ENCODE measurements around the gene SYK.
A peak's percentile ranks its signal among the peaks of the same experiment; 100 is the strongest.

SYK gene

DNA sequence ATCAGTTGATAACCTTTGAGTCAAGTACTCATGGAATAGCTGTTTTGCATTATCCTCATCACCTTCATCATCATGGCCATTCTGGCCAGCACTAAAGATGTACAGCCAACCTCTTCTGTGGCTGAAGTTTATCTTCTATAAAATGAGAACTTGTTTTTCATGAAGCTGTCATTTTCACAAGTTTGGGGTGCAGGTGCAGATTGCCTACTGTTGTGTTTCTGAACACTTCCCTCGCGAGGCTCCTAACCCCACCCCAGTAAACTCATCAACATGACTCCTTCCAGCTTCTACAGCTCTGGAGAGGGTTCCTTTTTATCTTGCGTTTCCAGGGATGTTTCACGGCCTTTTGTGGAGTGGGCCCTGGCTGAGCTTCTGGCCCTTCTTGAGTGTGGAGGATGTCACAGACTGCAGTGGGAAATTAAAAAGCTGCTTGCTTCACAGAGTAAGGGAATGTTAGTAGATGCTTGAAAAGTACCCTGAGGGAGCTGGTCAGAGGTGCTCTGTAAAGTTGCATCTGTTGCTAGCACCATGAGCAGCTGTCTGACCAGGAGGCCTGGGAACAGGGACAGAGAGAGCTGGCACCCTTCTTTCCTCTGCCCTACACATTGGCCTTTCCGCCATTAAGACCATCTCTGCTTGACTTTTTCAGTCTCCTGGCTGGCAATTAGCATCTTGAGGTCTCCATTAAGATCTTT, 24.9 kb downstream of the SYK start:
- no peak for DNase-seq

DNA sequence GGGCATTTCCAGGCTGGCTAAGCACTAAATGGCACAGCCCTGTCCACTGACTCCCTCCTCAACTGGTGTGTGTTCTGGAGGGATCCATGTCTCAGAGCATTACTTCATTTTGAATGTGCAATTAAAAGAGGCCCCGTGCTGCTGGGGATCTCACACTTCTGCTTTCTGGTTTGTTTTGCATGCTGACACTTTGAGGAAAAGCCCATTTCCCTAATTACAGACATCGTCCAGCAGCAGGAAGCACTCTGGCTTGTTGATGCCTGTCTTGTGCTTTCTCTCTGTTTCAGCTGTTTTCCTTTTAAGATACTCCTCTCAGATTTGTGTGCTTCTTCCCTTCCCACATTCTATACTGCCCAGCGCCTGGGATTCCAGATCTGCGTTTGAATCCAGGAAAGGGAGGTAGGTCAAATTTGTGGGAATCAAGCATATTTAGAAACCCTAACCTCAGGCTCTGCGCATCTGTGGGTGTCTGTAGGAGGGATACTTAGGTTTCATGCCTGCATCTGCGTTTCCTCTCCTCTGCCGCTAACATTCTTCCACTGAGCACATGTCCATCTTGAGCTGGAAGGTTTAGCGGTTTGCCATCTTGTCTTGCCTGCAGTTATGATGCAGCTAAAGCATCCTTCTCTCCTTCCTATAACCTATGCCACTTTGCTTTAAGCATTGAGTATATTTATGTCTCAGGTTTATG, 25.7 kb downstream of the SYK start:
- peak; percentile 54 for DNase-seq

DNA sequence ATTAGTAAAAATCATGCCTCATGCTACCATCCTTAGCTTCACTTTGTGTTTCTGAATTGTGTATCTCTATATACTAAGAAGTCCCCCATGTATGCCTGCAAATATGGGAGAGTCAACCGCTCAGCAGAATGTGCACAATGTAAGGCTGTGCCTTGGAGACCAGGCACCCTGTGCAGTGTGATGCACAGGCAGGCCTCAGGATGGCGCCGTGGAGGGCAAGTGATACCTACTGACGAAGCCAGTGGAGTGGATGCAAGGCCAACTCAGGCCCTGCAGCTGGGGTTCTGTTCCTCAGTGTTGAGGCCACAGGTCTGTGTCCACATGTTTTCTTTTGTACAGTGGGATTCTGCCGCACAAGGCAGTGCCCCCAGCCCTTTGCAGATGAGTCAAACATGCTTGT, 28.4 kb downstream of the SYK start:
- no peak for DNase-seq

DNA sequence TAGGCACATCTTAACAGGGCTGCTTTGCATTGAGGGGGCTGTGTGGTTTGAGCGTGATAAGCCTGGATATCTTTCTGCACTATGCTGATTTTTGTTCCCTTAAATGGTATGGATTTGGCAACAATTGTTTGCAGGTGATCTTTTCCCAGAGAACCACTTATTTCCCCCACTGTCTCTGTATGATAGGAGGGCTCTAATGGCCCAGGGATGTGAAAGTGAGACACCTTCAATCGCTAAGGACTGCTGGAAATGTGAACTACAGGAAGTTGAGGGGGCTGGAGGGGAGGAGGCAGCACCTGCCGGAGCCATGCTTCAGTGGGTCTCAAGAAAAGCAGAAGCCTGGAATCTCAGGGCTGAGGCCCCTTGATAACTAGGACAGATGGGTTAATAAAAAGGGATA, 29.4 kb downstream of the SYK start:
- DNase-seq: no peak

DNA sequence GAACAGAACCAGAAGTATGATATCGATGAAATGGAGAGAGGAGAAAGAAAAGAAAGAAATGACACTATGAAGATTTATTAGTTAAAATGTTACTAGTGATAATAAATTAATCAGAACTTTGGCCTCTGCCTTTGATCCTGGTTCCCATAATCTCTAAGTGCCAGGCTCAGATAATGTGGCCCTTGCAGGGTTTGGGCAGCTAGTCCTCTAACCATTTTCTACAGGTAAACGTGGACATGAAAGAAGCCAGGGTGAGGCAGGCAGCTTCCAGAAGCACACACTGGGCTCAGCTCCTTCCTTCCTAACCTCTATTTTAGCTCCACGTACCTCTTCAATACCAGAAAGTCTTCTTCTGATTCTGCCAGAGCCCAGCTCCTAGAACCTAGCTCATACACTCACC, 30.6 kb downstream of the SYK start:
- DNase-seq: no peak

DNA sequence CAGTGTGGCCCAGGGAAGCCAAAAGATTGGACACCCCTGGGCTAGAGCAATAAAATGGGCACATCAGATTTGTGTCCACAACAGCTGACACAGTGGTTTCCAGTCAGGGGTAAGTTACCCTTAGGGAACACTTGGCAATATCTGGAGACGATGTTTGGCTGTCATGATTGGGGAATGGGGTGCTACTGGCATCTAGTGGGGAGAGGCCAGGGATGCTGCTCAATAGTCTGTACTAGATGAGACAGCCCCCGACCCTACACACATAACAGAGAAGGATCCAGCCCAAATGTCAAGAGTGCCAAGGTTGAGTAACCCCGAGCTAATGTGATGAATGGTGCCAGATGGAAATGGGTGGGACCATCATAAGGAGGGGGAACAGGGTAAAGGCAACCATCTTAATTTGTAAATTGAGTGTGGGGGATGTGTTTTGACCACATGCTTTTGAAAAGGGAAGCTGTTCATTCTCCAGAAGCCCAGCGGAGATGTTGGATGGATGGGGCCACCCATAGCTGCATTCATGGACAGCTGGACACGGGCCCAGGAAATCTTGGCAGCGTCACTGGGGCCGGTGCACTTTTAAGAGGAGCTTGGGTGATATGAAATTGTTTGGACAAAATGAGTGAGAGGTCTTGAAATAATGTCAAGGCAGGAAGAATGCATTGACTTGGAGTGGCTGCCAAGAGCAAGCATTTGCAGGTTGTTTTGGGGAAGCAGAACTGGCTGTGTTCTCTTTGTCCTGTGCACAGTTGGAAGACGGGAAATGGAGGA, 33.4 kb downstream of the SYK start:
- DNase-seq: no peak

DNA sequence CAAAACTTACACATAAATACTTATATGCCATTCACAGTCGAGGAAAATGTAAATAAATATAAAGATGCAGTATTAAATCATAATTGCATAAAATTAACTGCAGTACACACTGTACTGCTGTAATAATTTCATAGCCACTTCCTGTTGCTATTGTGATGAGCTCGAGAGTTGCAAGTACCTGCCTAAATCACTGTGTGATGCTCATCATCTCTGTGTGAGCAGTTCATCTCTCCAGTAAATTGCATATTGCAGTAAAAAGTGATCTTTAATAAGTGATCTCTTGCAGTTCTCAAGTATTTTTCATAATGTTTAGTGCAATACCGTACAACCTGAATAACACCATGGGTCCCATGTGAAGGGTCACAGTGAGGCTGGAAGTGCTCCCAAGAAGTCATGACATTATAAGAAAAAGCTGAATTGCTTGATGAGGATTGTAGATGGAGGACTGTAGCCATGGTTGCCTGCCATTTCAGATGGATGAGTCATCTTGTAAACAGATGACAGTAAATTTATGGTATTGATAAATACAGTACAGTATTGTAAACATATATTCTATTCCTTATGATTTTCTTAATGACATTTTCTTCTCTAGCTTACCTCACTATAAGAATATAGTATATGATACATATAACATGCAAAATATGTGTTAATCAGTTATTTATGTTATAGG, 34.9 kb downstream of the SYK start:
- DNase-seq: no peak

- DNase-seq: no peak
These were observed 36.5 kb downstream of the SYK start for GRCh38 chr9:90838098-90838497.

- DNase-seq: no peak
These were observed 37.0 kb downstream of the SYK start for GRCh38 chr9:90838581-90839154.

GRCh38 chr9:90839183-90839728, 37.6 kb downstream of the SYK start:
- DNase-seq: no peak

DNA sequence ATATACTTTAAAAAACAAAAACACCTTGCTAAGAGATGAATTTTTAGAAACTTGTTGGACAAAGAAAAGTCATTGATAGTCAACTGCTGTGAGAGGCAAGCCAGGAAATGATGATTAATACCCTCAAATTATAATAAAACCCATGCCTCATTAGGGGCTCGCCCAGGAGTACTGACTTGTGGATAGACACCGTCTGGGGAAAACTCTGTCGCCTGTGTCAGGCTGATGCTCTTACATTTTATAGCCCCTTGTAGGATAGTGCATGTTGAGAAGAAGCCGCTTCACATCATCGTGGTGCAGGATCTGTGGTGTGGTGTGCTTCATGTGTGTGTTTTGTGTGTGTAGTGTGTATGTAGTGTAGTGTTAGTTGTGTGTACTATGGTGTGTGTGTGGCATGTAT, 39.1 kb downstream of the SYK start:
- no peak for DNase-seq

GRCh38 chr9:90841213-90841612, 39.6 kb downstream of the SYK start:
- no peak for DNase-seq

DNA sequence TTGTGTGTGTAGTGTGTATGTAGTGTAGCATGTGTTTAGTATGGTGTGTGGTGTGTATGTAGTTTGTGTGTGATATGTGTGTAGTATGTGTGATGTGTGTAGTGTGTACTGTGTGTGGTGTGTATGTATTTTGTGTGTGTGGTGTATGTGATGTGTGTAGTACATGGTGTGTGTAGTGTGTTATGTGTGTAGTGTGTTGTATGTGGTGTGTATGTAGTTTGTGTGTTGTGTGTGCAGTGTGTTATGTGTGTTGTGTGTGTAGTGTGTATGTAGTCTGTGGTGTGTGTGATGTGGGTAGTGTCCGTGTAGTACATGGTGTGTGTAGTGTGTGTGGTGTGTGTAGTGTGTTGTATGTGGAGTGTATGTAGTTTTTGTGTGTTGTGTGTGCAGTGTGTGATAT, 40.0 kb downstream of the SYK start:
- DNase-seq: no peak

GRCh38 chr9:90842176-90842777, 40.7 kb downstream of the SYK start:
- DNase-seq: no peak

DNA sequence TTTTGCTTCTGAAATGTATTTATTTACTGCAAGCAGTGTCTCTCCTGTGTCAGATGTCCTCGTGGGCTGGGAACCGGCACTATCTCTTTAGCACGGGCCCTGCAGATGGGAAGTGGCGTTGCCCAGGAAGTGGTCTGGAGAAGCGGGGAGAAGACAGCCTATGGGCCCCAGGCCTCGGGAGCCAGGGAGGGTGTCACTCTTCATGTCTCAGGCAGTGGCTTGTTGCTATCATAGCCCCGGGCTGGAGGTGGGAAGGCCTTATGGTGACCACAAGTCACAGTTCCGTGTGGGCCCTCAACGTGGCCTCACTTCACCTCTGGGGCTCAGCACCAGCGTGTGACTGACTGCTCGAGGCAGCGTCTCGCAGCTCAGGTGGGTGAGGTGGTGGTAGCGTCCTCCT, 41.4 kb downstream of the SYK start:
- no peak for DNase-seq

- DNase-seq: no peak
These were observed 41.9 kb downstream of the SYK start for GRCh38 chr9:90843525-90843924.

DNA sequence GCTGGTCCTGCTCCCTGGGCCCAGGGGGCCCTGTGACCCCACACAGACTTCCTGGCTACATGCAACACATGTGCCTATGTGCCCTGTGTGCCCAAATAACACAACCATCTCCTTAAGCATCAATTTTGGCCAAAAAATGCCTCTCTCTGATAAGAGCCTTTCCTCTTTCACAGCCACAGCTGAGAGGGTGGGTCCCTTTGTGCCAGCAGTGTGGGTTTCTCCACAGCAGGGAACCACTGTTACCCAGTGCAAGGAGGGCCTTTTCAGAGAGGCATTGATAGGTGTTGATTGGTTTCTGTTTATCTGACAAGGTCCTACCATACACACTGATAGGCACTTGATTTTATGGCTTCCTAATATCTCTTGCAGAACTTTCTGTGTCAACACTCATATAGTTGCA, 42.7 kb downstream of the SYK start:
- no peak for DNase-seq

- no peak for DNase-seq
These were observed 45.3 kb downstream of the SYK start for GRCh38 chr9:90846770-90847419.

DNA sequence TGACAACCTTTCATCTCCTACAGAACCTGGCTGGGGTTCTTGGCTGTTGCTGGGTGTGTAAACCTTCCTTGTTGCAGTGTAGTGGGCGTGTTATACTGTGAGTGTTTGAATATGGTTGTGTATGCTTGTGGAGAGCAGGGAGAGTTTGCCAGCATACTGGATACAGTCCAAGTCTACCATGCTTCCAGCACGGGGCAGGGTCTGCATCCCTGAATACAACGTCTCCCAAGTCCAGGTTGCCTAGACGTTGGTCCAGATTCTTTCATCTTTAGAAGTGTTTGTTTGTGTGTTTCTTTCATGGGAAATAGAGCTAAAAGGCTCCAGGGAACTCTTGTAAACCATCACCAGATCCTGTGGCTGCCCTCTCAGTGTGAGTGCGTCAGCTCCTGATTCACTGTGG, 46.4 kb downstream of the SYK start:
- no peak for DNase-seq

DNA sequence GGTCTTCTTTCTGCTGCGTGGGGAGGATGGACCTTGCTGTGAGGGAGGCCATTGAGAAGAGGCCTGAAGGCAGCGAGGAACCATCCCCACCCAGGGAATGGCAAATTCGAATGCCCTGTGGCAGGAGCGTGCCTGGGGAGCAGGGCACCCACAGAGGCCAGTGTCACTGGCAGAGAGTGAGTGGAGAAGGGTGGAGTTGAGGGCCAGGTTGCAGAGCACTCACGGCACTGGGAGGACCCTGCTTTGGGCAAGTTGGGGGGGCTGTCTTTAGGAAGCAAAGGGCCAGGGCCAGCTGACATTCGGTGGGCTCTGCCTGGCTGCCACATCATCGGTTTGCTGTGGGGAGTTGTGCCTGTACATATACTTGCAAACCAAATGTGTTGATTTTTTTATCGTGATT, 47.2 kb downstream of the SYK start:
- DNase-seq: no peak

DNA sequence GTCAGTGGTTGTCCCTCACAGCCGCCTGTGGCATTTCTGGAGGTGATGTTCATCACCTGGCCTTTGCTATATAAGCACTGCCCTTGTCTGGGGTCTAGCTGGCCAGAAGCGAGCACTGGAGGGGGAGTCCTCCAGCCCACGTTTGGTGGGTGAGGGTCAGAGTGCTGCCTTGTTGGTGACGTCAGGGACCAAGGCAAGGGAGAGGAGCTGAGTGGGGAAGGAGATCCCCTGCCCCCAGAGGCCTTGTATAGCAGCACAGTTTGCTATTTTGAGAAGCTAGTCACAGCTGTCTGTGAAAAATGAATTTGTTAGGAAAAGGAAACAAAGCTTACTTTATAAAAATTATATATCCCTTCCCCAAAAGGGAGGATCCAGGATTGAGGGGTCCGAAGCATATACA, 49.8 kb downstream of the SYK start:
- no peak for DNase-seq

DNA sequence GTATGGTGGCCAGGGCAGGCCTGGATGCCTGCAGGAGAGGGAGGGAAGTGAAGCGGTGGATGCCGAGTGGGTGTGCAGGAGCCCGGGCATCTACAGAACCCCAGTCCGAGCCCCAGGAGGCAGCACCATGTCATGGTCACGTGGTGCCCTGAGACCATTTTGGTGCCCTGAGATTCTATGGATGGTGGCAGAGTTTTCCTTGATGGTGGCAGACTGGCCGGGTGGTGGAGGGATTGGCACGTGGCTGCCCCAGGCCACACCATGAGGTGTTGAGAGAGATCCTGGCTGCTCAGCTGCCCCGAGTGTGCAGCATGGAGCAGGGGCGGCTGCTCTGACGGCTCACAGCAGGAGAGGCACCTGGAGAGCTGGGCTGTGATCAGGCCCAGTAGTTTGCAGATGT, 52.3 kb downstream of the SYK start:
- no peak for DNase-seq

Measured in SIG-M5 (cell line).